B cell (primary cell): ENCODE data around the gene HMCN1.

Experiments used
- CTCF ChIP-seq: fragments of 200-600 bp; IDR thresholded peaks from one replicate; pipeline ENCODE4 v1.8.0; 2022; ENCODE audit warnings: antibody characterized with exemption, mild to moderate bottlenecking
- EZH2 ChIP-seq: IDR thresholded peaks from 2 replicates; pipeline ENCODE4 v1.6.1; 2012; ENCODE audit warnings: borderline replicate concordance, low read depth, mild to moderate bottlenecking, moderate library complexity, low read length; ENCODE audit not compliant: insufficient read depth, poor library complexity, severe bottlenecking

- TF ChIP-seq EZH2: no peak
- no peak for TF ChIP-seq CTCF
Measured at GRCh38 chr1:185686821-185687778, 47.1 kb upstream of the HMCN1 start.
